Activated CD8-positive, alpha-beta T cell treated with anti-CD3 and anti-CD28 coated beads for 36 hours (primary cell): Measurements from ENCODE around the gene BCAS1. TPM values are rescaled to one million over a fixed set of nuclear protein-coding genes. Genes with fewer than 3 reads are reported as not detected.

Source experiments
- ATAC-seq: fragments of 200-7000 bp; cut with Tn5 transposase; one replicate; pipeline ENCODE4 v1.10.0; 2021; ENCODE audit warnings: mild to moderate bottlenecking, moderate library complexity
- CTCF ChIA-PET: fragments of 350-600 bp; sonication (Branson Sonifier 250); formaldehyde crosslinking; loops from one replicate; lab custom pipeline; 2021; ENCODE audit warnings: antibody characterized with exemption; lab: Charles Lee
- POLR2A ChIA-PET: fragments of 350-600 bp; sonication (Branson Sonifier 250); formaldehyde crosslinking; loops from one replicate; lab custom pipeline; 2021; ENCODE audit warnings: antibody characterized with exemption; lab: Charles Lee
- DNase-seq: peaks from one replicate; pipeline ENCODE4 v3.0.0-alpha.2; 2020
- H3K27ac Mint-ChIP-seq: one replicate; pipeline ENCODE4 v1.8.0; 2021; ENCODE audit warnings: mild to moderate bottlenecking, mixed read lengths
- H3K27me3 Mint-ChIP-seq: one replicate; pipeline ENCODE4 v1.8.0; 2021; ENCODE audit warnings: mixed read lengths
- H3K36me3 Mint-ChIP-seq: one replicate; pipeline ENCODE4 v1.8.0; 2021; ENCODE audit warnings: low read depth, mixed read lengths
- H3K4me1 Mint-ChIP-seq: one replicate; pipeline ENCODE4 v1.8.0; 2021; ENCODE audit warnings: low read depth, mixed read lengths
- H3K4me3 Mint-ChIP-seq: one replicate; pipeline ENCODE4 v1.8.0; 2021; ENCODE audit warnings: mild to moderate bottlenecking, moderate library complexity, mixed read lengths
- H3K9me3 Mint-ChIP-seq: one replicate; pipeline ENCODE4 v1.8.0; 2021; ENCODE audit warnings: mixed read lengths
- intact Hi-C: fragments of 100-400 bp; cut with micrococcal nuclease; formaldehyde crosslinking; loops from one replicate; pipeline ENCODE4 v1.10.0; 2022
- total RNA-seq, 2 experiments: library from RNA; stranded (reverse); gene quantifications; one replicate each; pipeline ENCODE4 v1.2.3, GENCODE V29; 2021
- TF ChIP-seq, protein P1 (sequence below): fragments of 200-600 bp; IDR thresholded peaks from one replicate; pipeline ENCODE4 v1.8.0; 2022; ENCODE audit warnings: antibody characterized with exemption, mild to moderate bottlenecking

The BCAS1 gene
- total RNA-seq, 2 experiments from 2014 or later: 0.09 TPM; not detected in 1

DNA sequence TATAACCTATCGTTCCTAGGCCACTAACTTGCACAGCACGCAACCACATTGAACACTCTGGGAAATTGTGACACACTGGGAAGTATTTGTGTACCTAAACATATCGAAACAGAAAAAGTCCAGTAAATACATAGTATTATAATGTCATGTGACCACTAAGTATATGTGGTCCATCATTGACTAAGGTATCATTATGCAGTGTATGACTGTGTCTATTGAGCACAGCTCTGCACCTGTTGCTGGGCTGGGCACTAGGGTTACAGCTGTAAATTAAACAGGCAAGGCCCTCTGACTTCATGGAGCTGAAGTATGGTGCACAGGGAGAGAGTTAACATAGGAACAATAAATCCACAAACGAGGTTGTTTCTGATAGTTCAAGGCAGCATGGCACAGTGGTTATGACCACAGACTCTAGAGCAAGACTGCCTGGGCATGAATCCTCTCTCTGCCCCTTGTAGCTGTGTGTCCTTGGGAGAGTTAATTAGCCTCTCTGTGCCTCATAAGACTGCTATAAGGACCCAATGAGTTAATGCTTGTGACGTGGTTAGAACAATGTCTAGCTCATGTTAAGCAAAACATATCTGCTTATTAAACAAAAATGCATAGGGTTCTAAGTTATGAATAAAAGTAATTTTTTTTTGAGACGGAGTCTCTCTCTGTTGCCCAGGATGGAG is 10.6 kb downstream of the BCAS1 start:
- CTCF ChIA-PET: interaction anchor here (1.3 to 1.5 kb wide), 2 partner anchors 52 to 140 kb away, joined by 3 to 8 read pairs; no protein-coding TSS in a partner anchor
- Mint-ChIP-seq H3K4me1 (peaks cover 6% of the 10 kb centered on the region), H3K27me3 (no peaks in the 10 kb centered on the region), H3K4me3 (no peak overlapping the region), H3K9me3 (no peaks in the 10 kb centered on the region), H3K36me3 (no peaks in the 10 kb centered on the region), H3K27ac (no peak overlapping the region)
- POLR2A ChIA-PET: no interaction called here
- intact Hi-C loops: loop anchor here (10.0 kb wide), 1 partner anchor 105 kb away; no protein-coding TSS in a partner anchor
- no peak for DNase-seq
- TF ChIP-seq, protein P1, sequence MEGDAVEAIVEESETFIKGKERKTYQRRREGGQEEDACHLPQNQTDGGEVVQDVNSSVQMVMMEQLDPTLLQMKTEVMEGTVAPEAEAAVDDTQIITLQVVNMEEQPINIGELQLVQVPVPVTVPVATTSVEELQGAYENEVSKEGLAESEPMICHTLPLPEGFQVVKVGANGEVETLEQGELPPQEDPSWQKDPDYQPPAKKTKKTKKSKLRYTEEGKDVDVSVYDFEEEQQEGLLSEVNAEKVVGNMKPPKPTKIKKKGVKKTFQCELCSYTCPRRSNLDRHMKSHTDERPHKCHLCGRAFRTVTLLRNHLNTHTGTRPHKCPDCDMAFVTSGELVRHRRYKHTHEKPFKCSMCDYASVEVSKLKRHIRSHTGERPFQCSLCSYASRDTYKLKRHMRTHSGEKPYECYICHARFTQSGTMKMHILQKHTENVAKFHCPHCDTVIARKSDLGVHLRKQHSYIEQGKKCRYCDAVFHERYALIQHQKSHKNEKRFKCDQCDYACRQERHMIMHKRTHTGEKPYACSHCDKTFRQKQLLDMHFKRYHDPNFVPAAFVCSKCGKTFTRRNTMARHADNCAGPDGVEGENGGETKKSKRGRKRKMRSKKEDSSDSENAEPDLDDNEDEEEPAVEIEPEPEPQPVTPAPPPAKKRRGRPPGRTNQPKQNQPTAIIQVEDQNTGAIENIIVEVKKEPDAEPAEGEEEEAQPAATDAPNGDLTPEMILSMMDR: no peak
- no peak for ATAC-seq

DNA sequence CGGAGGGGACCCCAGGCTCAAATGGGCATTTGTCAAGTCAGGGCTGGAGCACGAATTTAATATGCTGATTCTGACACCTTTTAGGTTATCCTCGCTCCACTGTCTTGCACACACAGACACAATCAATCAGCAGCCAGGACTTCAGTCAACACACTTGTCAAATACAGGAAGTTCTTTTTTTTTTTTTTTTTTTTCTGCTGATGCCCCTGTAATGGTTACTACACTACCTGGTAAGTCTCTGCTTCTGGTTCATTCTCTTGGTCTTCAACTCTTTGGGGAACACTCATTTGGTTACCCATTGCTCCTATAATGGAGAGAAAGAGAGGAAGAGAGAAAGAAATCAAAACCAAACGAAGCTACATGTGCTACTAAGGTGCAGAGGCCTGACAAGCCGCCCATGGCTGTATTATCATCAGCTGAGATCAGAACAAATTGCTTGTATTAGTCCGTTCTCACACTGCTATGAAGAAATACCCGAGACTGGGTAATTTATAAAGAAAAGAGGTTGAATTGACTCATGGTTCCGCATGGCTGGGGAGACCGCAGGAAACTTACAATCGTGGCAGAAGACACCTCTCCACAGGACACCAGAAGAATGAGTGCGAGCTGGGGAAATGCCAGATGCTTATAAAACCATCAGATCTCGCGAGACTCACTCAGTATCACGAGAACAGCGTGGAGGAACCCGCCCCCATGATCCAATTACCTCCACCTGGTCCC is 11.8 kb downstream of the BCAS1 start:
- ChIA-PET POLR2A (no interaction called here), CTCF (no interaction called here)
- Mint-ChIP-seq H3K27me3 (no peaks in the 10 kb centered on the region), H3K4me3 (no peak overlapping the region), H3K36me3 (no peaks in the 10 kb centered on the region), H3K27ac (no peak overlapping the region), H3K9me3 (no peaks in the 10 kb centered on the region), H3K4me1 (no peaks in the 10 kb centered on the region)
- TF ChIP-seq, protein P1: no peak
- DNase-seq: no peak
- intact Hi-C loops: no loop called here
- no peak for ATAC-seq

DNA sequence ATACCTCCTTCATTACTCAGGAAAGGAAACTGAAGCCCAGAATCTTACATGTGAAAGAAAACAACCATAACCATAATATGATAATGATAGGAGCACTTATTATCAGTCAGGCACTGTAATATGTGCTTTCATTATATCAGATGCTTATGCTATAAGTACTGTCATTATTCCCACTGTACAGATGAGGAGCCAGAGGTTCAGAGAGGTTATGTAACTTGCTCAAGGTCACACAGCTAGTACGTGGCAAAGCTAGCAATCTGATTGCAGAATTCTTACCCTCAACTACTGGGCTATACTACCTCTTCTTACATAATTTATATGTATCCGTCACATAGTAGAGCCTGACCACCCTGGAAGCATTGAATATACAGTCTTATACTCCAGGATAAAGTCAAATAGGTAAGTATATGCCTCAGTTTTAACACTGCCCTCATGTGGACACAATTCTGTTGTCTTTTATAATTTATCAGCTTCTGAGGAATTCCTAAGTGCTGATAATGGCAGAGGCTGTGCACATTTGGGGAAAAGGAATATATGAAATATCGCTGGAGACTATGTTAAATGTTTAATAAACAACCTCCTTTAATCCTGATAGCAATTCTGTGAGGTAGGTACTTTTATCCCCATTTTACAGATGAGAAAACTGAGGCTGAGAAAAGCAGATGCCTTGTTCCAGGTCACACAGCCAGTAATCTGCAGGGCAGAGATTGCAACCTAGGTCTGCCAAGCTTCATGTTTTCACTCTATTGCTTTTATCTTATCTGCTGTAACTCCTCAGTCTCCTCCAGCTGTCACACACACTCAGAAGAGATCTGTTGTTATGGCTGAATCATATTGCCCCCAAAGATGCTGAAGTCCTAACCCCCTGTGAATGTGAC is 13.4 kb downstream of the BCAS1 start:
- TF ChIP-seq, protein P1: no peak
- ATAC-seq: no peak

DNA sequence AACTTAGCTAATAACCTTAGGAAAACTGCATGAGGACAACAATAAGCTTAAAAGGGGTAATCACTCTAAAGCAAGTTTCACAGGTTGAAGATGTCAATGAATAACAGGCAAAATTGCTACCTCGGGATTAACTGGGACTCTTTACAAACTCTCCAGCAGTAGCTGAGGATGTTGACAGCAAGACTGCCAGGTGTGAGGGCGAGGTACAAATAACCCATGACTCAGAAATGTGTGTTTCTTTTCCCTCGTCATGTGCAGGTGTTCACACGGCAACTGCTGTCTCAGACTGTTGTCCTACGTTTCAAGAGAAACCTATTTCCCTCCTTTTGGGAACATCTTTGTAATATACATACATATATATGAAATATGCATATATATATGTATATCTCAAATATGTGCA is 15.9 kb downstream of the BCAS1 start:
- CTCF ChIA-PET: no interaction called here
- POLR2A ChIA-PET: no interaction called here
- Mint-ChIP-seq H3K27ac (no peak overlapping the region), H3K36me3 (no peaks in the 10 kb centered on the region), H3K27me3 (peaks cover 2% of the 10 kb centered on the region), H3K4me1 (no peaks in the 10 kb centered on the region), H3K9me3 (no peaks in the 10 kb centered on the region), H3K4me3 (no peak overlapping the region)
- DNase-seq: no peak
- TF ChIP-seq, protein P1: no peak
- intact Hi-C loops: no loop called here
- no peak for ATAC-seq

More for the DNA sequence above, 13.4 kb downstream of the BCAS1 start:
- DNase-seq: no peak
- Mint-ChIP-seq H3K4me1 (no peaks in the 10 kb centered on the region), H3K4me3 (no peak overlapping the region), H3K27me3 (no peaks in the 10 kb centered on the region), H3K36me3 (no peaks in the 10 kb centered on the region), H3K9me3 (no peaks in the 10 kb centered on the region), H3K27ac (no peak overlapping the region)
- CTCF ChIA-PET: no interaction called here
- POLR2A ChIA-PET: no interaction called here
- intact Hi-C loops: no loop called here
